ENCODE measurements around the gene STAP2. TPM values are rescaled to one million over a fixed set of nuclear protein-coding genes. Genes with fewer than 3 reads are reported as not detected.

Gene STAP2
- total RNA-seq, 3 donors from 2014 or later, result 1.6 to 51.4 (median 25.9) TPM

DNA sequence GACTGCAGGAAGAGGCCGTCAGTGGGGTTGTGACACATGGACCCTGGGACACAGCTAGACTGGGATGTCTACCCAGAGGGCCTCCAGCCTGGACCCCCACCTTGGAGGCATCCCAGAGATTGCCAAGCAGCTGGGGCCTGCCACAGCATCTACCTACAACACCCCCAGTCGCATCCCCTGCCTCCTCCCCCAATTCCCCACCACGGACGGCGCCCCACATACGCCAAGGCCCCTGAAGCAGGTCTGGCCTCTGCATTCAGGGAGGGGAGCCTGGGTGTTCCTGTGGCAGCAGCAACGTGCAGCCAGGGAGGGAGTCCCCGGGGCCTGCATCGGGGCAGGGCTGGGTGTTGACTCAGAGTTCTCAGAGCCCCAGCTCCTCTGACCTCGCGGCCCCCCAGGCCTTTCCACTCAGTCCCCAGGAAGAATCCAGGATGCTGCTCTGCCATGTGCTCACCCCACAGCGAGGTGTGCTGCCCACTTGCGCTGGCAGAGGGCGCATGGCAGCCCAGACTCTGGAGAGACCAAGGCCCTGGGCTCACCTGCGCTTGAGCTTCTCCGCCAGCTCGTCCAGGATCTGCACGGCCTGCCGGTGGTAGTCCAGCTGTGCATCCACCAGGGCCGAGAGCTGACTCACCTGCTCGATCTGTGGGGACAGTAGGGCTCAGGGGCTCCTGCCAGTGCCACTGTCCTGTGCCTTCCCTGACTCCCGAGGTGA is 24.4 kb upstream of the STAP2 start:
- no peak for DNase-seq (ENCODE audit: low spot score in 2 of 2)
- H3K9me3 ChIP-seq, result no peaks in the 10 kb centered on the region
- H3K4me1 ChIP-seq, result peaks cover under 1 to 2% of the 10 kb centered on the region in 2 donors
- no peak overlapping the region for H3K4me3 ChIP-seq
- H3K27me3 ChIP-seq, result no peaks in the 10 kb centered on the region
- TF ChIP-seq CTCF (IDR thresholded peaks at IDR 0.05), result no peak
- no peak for TF ChIP-seq POLR2AphosphoS5 (IDR thresholded peaks at IDR 0.05)
- no peak for TF ChIP-seq POLR2A (IDR thresholded peaks at IDR 0.05)
- H3K36me3 ChIP-seq, result no peaks in the 10 kb centered on the region
- intact Hi-C loops (cut with DNase I; ENCODE audit: low total_unique reads), result loop anchor here (10.0 kb wide), 2 partner anchors 98 to 1362 kb away; partner anchors contain the start of genes CATSPERD and LONP1
- H3K27ac ChIP-seq, result no peak overlapping the region

DNA sequence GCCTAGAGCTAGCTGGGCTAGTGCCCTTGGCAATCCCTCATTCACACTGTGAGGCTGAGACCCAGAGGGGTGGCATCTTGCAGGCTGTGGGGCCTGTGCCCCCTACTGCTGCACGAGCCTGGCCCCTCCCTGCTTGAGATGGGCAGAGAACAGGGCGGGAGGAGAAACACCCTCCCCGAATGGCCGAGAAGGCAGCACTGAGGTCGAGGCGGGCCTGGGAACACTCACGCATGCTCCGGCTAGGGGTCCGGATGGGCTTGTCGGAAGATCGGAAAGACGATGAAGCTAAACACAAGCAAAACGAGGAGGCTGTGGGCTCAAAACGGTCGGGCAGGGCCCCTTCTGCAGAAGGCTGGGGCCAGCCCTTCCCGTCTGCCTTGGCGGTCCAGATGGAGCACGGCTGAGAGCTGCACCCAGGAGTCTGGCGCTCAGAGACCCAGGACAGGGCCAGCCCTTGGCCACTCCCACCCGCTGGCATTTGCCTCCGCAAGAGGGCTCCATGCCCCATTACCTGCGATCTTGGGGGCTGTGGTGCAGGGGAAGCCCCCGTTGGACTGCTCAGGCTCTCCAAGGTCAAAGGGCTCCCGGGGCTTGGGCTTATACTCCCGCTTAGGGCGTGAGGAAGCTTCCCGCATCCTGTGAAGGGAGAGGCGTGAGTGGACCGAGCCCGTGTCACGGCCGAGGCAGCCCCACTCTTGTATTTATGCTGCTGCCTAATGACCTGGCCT is 23.6 kb upstream of the STAP2 start:
- DNase-seq (ENCODE audit: low spot score in 2 of 2), result no peak
- TF ChIP-seq CTCF (IDR thresholded peaks at IDR 0.05) (no peak), POLR2AphosphoS5 (IDR thresholded peaks at IDR 0.05) (no peak), POLR2A (IDR thresholded peaks at IDR 0.05) (no peak)
- H3K4me1 ChIP-seq, result no peaks in the 10 kb centered on the region
- H3K4me3 ChIP-seq, result no peak overlapping the region
- intact Hi-C loops (cut with DNase I; ENCODE audit: low total_unique reads), result loop anchor here (10.0 kb wide), 2 partner anchors 97 to 1363 kb away; partner anchors contain the start of genes CATSPERD and LONP1
- H3K27me3 ChIP-seq, result no peaks in the 10 kb centered on the region
- no peaks in the 10 kb centered on the region for H3K36me3 ChIP-seq
- H3K9me3 ChIP-seq, result no peaks in the 10 kb centered on the region
- no peak overlapping the region for H3K27ac ChIP-seq

- H3K27me3 ChIP-seq, result no peaks in the 10 kb centered on the region
- H3K4me1 ChIP-seq, result no peaks in the 10 kb centered on the region
- no peaks in the 10 kb centered on the region for H3K9me3 ChIP-seq
- TF ChIP-seq POLR2AphosphoS5 (IDR thresholded peaks at IDR 0.05) (no peak), POLR2A (IDR thresholded peaks at IDR 0.05) (no peak), CTCF (IDR thresholded peaks at IDR 0.05) (no peak)
- H3K36me3 ChIP-seq, result no peaks in the 10 kb centered on the region
- no peak overlapping the region for H3K27ac ChIP-seq
- intact Hi-C loops (cut with DNase I; ENCODE audit: low total_unique reads), result loop anchor here (10.0 kb wide), 2 partner anchors 97 to 1363 kb away; partner anchors contain the start of genes CATSPERD and LONP1
- no peak for DNase-seq (ENCODE audit: low spot score in 2 of 2)
- no peak overlapping the region for H3K4me3 ChIP-seq
Measured at GRCh38 chr19:4361152-4362046, 22.8 kb upstream of the STAP2 start.

DNA sequence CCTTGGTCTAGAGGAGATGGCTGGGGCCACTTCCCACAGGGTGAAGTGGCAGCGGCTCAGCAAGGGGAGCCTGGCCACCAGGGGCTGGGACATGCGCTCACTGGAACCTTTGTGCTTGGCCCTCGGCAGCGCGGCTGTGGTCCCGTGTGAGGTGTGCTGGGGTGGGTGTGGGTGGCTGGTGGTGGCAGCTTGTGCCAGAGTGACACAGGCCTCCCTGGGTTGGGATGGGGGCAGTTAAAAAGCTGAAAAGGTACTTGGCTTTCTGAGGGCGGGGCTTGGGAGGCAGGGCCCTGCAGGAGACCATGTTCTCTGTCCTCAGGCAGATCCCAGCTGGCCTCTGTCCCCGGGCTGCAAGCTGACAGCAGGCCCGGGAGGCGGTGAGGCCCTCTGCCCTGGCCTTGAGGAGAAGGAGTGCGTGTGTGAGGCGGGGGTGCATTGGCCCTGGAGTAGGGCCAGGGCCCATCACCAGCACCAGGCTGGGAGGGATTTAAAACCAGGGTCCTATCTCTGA is 22.1 kb upstream of the STAP2 start:
- Histone ChIP-seq H3K27me3 (no peaks in the 10 kb centered on the region), H3K4me1 (no peaks in the 10 kb centered on the region), H3K27ac (no peak overlapping the region), H3K9me3 (no peaks in the 10 kb centered on the region), H3K4me3 (no peak overlapping the region), H3K36me3 (no peaks in the 10 kb centered on the region)
- DNase-seq (ENCODE audit: low spot score in 2 of 2), result no peak
- TF ChIP-seq POLR2A (IDR thresholded peaks at IDR 0.05) (no peak), POLR2AphosphoS5 (IDR thresholded peaks at IDR 0.05) (no peak), CTCF (IDR thresholded peaks at IDR 0.05) (no peak)
- intact Hi-C loops (cut with DNase I; ENCODE audit: low total_unique reads), result loop anchor here (10.0 kb wide), 2 partner anchors 96 to 1364 kb away; partner anchors contain the start of genes CATSPERD and LONP1

Data from breast epithelium (tissue), 4 donors.